Measurements from ENCODE around the gene MVD.

The MVD gene

DNA sequence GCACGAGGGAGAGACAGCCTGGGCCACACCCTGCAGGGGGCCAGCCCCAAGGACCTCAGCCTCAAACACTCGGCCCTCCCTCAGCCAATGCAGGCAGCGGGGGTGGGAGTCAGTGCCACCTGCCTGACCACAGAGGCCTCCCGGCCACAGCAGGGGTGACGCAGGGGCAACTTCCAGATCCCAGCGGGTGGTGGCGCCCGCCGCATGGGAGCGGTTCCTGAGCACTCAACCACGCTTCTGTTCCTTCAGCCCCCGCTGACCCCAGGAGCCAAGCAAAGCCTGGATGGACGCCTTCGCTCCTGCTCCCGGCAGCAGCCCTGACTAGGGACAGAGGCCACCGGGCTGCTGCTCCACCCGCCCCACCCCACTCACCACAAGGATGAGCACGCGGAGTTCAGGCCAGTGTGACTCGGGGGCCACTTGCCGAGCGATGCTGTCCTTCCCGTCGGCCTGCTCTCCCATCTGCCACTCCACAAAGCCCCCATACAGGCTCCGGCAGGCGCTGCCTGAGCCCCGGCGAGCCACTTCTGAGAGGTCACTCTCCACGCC lies 7.1 kb downstream of the MVD start:
- DNase-seq (ENCODE audit: low spot score), result no peak

GRCh38 chr16:88655053-88655732 lies 7.7 kb downstream of the MVD start:
- DNase-seq (ENCODE audit: low spot score), result no peak

DNA sequence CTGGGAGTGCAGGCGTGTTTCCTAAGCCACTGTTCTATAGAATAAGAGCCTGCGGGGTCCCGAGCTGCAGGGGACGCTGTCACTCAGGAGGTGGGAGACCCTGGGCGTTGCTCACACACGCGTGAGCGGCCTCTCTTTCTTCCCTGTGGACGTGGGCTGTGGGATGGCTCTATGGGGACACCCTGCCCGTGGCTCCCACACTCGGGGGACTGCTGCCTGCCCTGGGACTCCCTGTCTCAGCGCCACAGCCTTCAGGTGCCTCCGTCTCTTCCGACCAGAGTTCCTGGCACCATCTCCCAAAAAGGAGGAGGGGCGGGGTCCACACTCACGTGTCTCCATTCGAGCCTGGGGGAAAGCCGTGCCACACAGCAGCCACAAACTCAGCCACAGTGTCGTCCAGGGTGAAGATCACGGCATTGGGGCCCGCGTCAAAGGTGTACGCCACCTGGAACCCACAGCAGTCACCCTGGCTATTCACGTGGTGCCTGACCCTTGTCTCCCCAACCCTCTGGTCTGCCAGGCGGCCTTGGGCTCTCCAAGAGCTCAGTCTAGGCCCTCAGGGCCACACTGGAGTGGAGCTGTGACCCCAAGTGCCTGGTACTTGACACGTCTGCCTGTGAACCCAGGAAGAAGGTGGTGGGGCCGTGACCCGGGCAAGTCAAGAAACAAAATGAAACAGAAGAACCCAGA lies 8.4 kb downstream of the MVD start:
- DNase-seq (ENCODE audit: low spot score), result no peak

DNA sequence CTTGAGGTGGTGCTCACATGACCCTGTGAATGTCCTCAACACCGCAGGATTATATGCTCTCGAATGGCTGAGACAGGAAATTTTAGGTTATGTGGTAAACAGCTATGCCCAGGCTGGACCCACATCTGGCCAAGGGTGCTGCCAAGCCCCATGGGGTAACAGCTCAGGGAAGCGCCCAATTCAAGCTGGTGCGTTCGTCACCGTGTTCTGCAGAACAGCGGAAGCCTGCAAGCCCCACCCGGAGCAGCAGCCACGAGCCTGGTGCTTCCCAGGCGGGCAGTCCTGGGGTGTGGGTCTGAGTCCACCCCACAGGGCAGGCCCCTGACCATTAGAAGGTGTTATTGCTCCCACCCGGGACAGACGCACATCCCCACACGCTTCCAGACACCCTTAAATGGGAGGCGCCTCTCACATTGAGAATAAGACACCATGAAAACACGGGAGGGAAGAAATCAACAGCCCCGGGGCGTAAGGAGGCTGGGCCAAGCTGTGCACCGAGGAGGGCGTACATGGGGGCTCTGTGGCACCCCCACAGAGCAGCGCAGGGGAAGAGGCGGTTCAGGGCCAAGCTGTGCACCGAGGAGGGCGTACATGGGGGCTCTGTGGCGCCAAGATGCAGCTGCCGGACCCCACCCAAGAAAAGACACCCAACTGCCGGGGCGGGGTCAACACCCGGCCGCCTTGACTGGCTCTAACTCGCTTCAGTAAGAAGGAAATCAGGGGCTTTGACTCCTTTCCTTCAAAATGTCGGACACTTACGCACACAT lies 9.1 kb downstream of the MVD start:
- no peak for DNase-seq (ENCODE audit: low spot score)

- no peak for DNase-seq (ENCODE audit: low spot score)
These were observed 9.8 kb downstream of the MVD start for GRCh38 chr16:88653101-88653500.

GRCh38 chr16:88652762-88653063 lies 10.2 kb downstream of the MVD start:
- DNase-seq (ENCODE audit: low spot score), result no peak

- DNase-seq (ENCODE audit: low spot score), result no peak
These were observed 10.7 kb downstream of the MVD start for GRCh38 chr16:88651989-88652761.

DNA sequence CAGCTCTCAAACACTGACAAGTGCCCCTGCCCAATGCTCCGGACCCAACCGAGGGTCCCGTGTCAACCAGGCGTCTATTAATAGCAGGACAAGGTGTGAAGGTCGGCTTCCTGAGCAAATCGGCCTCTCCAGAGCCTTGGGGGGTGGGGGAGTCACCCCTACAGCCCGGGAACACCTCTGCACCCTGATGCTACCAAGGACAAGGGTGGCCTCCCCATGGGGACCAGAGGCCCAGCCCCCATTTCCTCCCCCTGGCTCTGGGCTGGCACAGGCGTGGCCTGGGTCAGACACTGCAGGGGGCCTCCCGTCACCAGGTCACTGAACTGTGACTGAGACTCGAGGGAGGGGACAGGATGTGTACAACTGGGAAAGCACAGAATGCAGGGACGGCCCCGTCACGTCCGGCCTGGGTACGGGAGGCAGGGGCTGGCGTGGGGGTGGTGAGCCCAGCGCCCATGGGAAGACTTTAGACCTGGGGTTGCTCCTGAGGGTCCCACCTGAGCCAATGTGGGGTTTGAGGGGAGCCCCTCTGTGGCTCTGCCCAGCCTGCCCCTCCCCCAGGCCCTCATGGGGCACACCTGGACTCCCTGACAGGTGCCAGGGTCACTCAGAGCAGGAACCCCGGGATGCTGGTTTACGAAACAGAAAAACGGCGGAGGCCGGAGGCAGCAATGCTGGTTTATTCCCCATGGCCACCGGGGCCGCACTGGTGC lies 11.5 kb downstream of the MVD start:
- peak; percentile 99 for DNase-seq (ENCODE audit: low spot score)

GRCh38 chr16:88650749-88651275 lies 12.1 kb downstream of the MVD start, which contains the start of gene CYBA:
CYBA (minus strand) TSS chr16:88651053; CDS start chr16:88651013, 40 bp downstream.
- DNase-seq (ENCODE audit: low spot score), result peak; percentile 98

GRCh38 chr16:88649924-88650748 lies 12.8 kb downstream of the MVD start:
- DNase-seq (ENCODE audit: low spot score), result peak; percentile 75

GRCh38 chr16:88649195-88649923 lies 13.5 kb downstream of the MVD start:
- DNase-seq (ENCODE audit: low spot score), result no peak

GRCh38 chr16:88647178-88648070 lies 15.5 kb downstream of the MVD start:
- DNase-seq (ENCODE audit: low spot score), result no peak

DNA sequence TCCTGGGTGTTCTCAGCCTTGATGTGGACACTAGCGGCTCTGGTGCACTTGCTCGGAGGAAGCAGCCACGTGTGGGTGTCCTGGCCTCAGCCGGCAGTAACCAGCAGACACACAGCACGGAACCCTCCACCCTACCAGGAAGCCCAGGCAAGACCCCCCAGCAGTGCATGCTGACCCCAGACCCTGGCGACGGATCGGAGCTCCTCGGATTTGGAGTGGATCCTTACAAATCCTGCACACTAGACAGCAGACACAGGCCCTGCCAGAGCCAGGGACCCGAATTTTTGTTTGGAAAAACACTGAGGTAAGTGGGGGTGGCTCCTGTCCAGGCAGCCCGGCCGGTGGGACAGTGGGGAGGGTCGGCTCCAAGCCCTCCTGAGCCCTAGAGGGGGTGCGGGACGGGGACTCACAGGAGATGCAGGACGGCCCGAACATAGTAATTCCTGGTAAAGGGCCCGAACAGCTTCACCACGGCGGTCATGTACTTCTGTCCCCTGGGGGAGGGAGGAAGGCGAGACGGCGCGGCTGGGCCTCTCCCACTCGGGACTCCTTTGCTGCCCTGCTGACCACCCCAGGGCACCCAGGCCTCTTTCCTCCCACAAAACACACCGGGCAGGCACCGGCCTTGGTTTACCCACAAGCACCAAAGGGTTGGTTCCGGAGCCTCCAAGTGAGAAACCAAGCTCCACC lies 16.4 kb downstream of the MVD start:
- DNase-seq (ENCODE audit: low spot score), result no peak

- no peak for DNase-seq (ENCODE audit: low spot score)
These were observed 16.9 kb downstream of the MVD start for GRCh38 chr16:88645941-88646340.

DNA sequence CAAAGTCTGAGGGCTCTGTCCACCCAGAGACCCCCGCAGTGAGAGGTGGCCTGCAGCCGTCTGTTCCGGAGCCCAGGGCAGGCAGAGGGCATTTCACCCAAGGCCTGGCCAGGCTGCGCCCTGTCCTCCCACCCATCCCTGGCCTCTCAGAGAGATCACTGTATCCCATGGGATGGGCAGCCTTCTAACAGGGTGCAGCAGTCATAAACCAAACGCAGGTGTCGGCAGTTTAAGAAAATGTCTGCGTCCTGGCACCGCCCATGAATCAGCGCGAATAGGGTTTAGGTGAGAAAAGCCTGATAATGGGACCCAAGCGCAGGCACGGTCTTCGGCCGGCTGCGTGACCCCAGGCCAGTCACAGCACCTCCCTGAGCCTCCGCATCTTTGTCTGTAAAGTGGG lies 17.4 kb downstream of the MVD start:
- no peak for DNase-seq (ENCODE audit: low spot score)

DNA sequence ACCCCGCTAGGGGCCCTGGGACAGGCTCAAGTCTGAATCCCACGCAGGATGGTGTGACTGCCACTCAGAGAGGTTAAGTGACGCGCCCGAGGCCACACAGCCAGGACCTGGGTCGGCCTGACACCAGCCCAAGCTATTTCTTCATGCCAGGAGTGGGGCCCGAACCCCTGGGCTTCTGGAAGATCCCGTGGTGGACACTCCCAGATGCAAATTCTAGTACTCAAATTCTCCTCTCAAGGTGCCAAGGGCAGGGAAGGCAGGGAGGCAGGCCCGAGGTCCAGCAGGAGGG lies 19.3 kb downstream of the MVD start:
- DNase-seq (ENCODE audit: low spot score), result no peak

GRCh38 chr16:88642881-88643643 lies 19.8 kb downstream of the MVD start:
- no peak for DNase-seq (ENCODE audit: low spot score)

All from HuH-7 (cell line).